ENCODE measurements around the gene TANK. TPM values are rescaled to one million over a fixed set of nuclear protein-coding genes. Genes with fewer than 3 reads are reported as not detected.
"Not testable (repeated sequence)": the region's sequence is repeated elsewhere in the genome, so short reads cannot be mapped to it uniquely, and the experiment has no call there.

Gene TANK
- total RNA-seq, 1 donor from 2014 or later, result 75.2 TPM

- DNase-seq (ENCODE audit: low read depth, low spot score), result no peak
Observed at GRCh38 chr2:161166538-161167409, 6.5 kb downstream of the TANK start.

DNA sequence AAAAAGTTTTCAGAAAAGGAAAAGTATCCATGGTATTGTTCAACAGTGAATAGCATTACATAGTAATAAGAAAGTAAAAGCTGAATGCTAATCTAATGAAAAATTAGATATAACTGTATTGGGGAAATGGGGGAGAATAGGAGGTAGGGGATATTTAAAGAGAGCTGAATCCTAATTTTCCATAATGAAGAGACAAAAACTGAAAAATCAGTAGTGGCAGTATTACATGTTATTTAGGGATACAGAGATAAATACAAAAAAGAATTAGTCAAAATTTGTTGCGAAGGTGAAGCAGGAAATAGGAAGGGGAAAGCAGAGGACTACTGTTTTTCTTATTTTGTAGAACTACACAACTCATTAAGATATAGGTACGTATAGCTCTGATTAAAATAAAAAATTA lies 9.1 kb downstream of the TANK start:
- DNase-seq (ENCODE audit: low read depth, low spot score), result no peak

DNA sequence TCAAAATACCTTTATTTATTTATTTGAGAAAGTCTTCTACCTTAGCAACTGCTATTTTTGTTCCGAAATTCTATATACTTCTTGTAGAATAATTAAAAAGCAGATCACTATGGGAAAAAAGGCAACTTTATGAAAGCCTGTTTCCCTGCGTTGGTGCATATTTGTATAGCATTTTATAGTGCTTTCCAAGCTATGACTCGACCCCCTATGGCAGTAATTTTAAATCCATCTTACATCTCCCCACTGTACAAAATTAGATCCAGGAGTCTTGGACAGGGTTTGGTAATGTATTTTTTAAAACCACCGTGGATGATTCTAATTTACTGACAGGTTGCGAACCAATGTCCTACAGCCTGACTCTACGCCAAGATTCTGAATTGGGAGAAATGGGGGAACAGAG lies 10.1 kb downstream of the TANK start:
- no peak for DNase-seq (ENCODE audit: low read depth, low spot score)

- DNase-seq (ENCODE audit: low read depth, low spot score), result no peak
Observed at GRCh38 chr2:161170958-161171932, 11.0 kb downstream of the TANK start.

GRCh38 chr2:161172901-161173540 lies 12.8 kb downstream of the TANK start:
- no peak for DNase-seq (ENCODE audit: low read depth, low spot score)

DNA sequence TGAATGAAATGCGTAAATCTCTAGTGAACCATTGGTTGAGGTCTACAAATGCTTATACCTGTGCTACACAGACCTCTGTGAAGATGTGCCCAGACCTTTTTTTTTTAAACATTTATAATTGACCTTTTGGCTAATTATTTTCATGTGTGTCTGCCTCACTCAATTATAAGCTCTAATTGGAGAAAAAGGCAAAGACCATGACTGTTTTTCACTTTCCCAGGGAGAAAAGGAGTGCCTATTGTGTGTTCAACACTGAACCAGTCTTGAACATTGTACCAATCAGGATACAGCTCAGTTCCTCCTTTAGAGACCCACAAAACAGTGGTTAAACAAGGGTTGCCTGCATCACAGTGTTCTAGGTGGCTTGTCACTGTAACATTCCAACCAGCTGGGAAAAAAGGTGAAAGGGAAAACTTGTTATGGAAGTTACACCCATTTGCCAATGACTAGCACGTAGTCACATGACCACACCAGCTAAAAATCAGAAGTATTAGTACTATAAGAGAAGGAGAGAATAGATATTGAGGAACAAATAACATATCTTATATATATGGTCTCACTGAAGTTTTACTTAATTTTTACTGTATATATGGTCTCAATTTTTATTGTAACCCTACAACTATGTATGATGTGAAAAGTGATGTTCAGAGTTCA lies 13.4 kb downstream of the TANK start:
- DNase-seq (ENCODE audit: low read depth, low spot score), result no peak

DNA sequence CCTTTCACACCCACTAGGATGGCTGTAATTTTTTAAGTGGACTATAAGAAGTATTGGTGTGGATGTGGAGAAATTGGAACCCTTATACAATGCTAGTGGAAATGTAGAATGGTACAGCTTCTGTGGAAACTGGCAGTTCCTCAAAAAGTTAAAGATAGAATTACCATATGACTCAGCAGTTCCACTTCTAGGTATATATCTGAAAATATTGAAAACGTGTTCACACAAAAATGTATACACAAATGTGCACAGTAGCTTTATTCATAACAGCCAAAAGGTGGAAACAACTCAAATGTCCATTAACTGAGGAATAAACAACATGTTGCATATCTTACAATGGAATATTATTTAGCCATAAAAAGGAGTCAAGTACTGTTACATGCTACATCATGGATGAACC lies 17.7 kb downstream of the TANK start:
- no peak for DNase-seq (ENCODE audit: low read depth, low spot score)

GRCh38 chr2:161178756-161179155 lies 18.5 kb downstream of the TANK start:
- DNase-seq (ENCODE audit: low read depth, low spot score), result no peak

DNA sequence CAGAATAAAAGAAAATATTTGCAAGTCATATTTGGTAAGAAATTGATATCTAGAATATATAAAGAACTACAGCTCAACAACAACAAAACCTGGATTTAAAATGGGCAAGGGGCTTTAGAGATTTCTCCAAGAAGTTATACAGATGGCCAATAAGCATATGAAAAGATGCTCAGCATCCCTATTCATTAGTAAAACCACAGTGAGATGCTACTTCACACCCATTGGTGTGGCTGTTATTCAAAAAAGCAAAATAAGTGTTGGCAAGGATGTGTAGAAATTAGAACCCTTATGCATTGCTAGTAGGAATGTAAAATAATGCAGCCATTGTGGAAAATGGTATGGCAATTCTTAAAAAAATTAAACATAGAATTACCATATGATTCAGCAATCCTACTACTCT lies 29.8 kb downstream of the TANK start:
- DNase-seq (ENCODE audit: low read depth, low spot score), result no peak

- DNase-seq (ENCODE audit: low read depth, low spot score), result not testable (repeated sequence)
Observed at GRCh38 chr2:161195602-161196001, 35.4 kb downstream of the TANK start.

DNA sequence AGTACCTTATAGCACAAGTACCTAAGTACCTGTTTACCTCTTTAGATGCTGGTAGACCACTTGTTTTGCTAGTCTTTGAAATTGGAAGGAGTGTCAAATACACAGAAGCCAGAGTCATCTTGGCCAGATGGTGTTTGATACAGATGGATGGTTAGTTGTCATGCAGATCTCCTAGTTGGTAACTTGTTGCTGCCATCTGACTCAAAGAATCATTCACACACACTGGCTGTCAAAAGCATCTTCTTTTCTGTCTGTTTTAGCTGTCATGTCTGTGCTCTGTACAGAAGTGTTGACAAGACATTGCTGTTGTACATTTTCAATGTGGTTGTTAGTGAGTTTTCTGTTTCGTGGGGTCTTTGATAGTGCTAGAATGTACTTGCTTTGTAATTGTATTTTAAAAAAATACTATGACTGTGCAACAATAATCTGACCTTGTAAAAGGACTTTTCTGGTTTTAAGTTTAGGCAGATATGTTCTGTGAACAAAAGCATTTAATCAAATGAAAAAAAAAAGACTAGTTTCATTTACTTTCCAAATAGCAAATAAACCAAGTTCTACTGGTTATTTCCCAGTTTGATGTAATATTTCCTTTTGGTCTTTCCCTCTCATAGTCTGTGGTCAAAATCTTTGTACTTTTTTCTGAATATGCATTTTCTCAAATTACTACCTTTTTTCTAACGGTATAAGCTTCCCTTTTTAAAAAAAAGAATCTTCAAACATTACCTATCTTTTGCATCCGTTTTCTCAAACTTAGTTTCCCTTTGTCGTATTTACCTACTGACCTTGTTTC lies 39.9 kb downstream of the TANK start:
- DNase-seq (ENCODE audit: low read depth, low spot score), result no peak

GRCh38 chr2:161204846-161205245 lies 44.6 kb downstream of the TANK start:
- no peak for DNase-seq (ENCODE audit: low read depth, low spot score)

- DNase-seq (ENCODE audit: low read depth, low spot score), result peak; percentile 32
Observed at GRCh38 chr2:161206471-161207032, 46.3 kb downstream of the TANK start.

- peak; percentile 19 for DNase-seq (ENCODE audit: low read depth, low spot score)
Observed at GRCh38 chr2:161207941-161208340, 47.7 kb downstream of the TANK start.

GRCh38 chr2:161208527-161209139 lies 48.4 kb downstream of the TANK start:
- peak; percentile 37 for DNase-seq (ENCODE audit: low read depth, low spot score)

DNA sequence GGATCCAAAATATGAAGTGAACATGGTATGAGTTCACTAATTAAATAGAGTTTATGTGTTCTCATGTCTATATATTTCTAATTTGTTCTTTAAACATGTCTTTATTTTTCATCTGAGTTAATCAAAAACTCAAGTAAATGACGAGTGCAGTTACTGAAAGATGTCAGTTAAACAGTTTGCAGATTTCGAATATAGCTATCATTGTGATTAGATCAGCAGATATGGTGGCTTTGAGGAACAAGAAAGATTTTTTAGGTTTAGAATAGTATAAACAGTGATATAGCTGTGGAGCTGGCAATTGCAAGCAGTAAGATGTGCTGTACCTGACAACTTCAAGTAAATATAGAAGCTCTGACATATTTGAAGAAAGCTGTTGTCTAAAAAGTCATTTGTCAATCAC lies 49.7 kb downstream of the TANK start:
- no peak for DNase-seq (ENCODE audit: low read depth, low spot score)

- DNase-seq (ENCODE audit: low read depth, low spot score), result no peak
Observed at GRCh38 chr2:161217597-161218185, 57.5 kb downstream of the TANK start.

DNA sequence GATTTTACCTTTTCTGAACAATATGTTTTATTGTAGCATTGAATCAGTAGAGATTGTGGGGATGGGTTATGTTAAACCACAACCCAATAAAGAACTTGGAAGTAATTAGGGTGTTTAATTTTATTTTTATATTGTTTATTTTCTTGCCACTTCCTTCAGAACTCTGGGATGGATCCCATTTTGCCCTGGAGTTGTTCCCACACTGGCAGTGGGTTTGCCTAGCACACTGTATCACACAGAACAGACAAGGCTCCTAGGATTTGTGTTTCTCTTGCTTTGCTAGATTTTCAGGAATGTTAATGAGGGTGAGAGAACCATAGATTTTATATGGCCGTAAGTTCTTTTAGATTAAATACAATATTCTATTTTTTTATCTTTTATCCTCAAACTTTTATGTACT lies 59.0 kb downstream of the TANK start:
- no peak for DNase-seq (ENCODE audit: low read depth, low spot score)

DNA sequence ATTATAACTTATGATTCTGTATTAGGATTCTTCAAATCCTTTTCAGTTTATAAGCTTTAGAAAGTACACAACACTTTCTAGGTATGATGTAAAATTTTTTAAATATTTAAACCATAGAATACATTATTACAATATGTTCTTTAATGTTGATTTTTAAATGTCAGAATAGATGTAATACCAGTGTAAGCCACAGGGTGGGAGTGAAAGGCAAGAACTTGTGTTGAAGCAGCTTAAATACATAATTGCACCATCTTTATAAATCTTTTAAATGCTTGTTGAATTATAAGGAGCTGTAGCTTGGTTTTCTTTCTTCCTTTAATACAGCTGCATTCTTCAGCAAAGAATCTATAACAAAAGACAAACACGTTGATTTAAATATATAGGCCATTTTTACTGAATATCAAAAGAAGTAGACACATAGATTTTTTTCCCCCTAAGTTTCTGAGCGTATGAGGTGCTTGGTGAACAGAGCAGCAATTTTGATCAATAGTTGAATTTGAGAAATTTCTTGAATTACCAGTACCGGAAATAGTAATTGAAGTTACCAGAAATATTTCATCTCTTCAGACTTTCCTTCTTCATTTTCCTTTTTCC lies 63.0 kb downstream of the TANK start:
- DNase-seq (ENCODE audit: low read depth, low spot score), result no peak
